ENCODE results near the gene ENHO.
"Not testable (repeated sequence)": the region's sequence is repeated elsewhere in the genome, so short reads cannot be mapped to it uniquely, and the experiment has no call there.

ENHO gene

GRCh38 chr9:34505370-34506120 lies 17.2 kb downstream of the ENHO start:
- DNase-seq: no peak

GRCh38 chr9:34503406-34503805 lies 19.4 kb downstream of the ENHO start:
- DNase-seq: no peak

- DNase-seq: peak; percentile 61
Observed at GRCh38 chr9:34502891-34503290, 19.9 kb downstream of the ENHO start.

GRCh38 chr9:34502471-34502870 lies 20.3 kb downstream of the ENHO start:
- DNase-seq: no peak

- DNase-seq: peak; percentile 96
Observed at GRCh38 chr9:34501889-34502425, 20.8 kb downstream of the ENHO start.

GRCh38 chr9:34501372-34501771 lies 21.4 kb downstream of the ENHO start:
- no peak for DNase-seq

GRCh38 chr9:34500623-34501267 lies 22.0 kb downstream of the ENHO start:
- peak; percentile 64 for DNase-seq

GRCh38 chr9:34499076-34499475 lies 23.7 kb downstream of the ENHO start:
- DNase-seq: no peak

- peak; percentile 50 for DNase-seq
Observed at GRCh38 chr9:34498553-34498952, 24.2 kb downstream of the ENHO start.

- no peak for DNase-seq
Observed at GRCh38 chr9:34496149-34496712, 26.6 kb downstream of the ENHO start.

- no peak for DNase-seq
Observed at GRCh38 chr9:34493972-34494535, 28.7 kb downstream of the ENHO start.

GRCh38 chr9:34492051-34492450 lies 30.7 kb downstream of the ENHO start:
- no peak for DNase-seq

- DNase-seq: no peak
Observed at GRCh38 chr9:34491596-34491995, 31.2 kb downstream of the ENHO start.

- DNase-seq: no peak
Observed at GRCh38 chr9:34490760-34491159, 32.0 kb downstream of the ENHO start.

GRCh38 chr9:34490360-34490759 lies 32.4 kb downstream of the ENHO start:
- no peak for DNase-seq

GRCh38 chr9:34486572-34486971 lies 36.2 kb downstream of the ENHO start:
- DNase-seq: no peak

- no peak for DNase-seq
Observed at GRCh38 chr9:34485822-34486221, 37.0 kb downstream of the ENHO start.

- DNase-seq: no peak
Observed at GRCh38 chr9:34484678-34485077, 38.1 kb downstream of the ENHO start.

- not testable (repeated sequence) for DNase-seq
Observed at GRCh38 chr9:34482746-34483145, 40.0 kb downstream of the ENHO start.

- DNase-seq: not testable (repeated sequence)
Observed at GRCh38 chr9:34481620-34482019, 41.2 kb downstream of the ENHO start.

- no peak for DNase-seq
Observed at GRCh38 chr9:34479431-34479866, 43.3 kb downstream of the ENHO start.

- no peak for DNase-seq
Observed at GRCh38 chr9:34477541-34477940, 45.2 kb downstream of the ENHO start.

- no peak for DNase-seq
Observed at GRCh38 chr9:34475097-34475496, 47.7 kb downstream of the ENHO start.
